Activated CD4-positive, alpha-beta memory T cell treated with anti-CD3 and anti-CD28 coated beads, Interleukin-2, amount 10 ng/mL, durations not matched to agents 7 days and 5 days (primary cell): ENCODE results near the gene HIP1R. TPM values are rescaled to one million over a fixed set of nuclear protein-coding genes. Genes with fewer than 3 reads are reported as not detected.

ENCODE experiments used
- CTCF ChIA-PET: fragments of 350-600 bp; sonication (Branson Sonifier 250); formaldehyde crosslinking; loops from one replicate; lab custom pipeline; 2021; ENCODE audit warnings: antibody characterized with exemption, inconsistent platforms; lab: Charles Lee
- POLR2A ChIA-PET: fragments of 350-600 bp; sonication (Branson Sonifier 250); formaldehyde crosslinking; loops from one replicate; lab custom pipeline; 2021; ENCODE audit warnings: antibody characterized with exemption; lab: Charles Lee
- DNase-seq: peaks from one replicate; pipeline ENCODE4 v3.0.0-alpha.2; 2020
- H3K27ac Mint-ChIP-seq: one replicate; pipeline ENCODE4 v1.8.0; 2021; ENCODE audit warnings: mild to moderate bottlenecking, mixed read lengths
- H3K27me3 Mint-ChIP-seq: one replicate; pipeline ENCODE4 v1.8.0; 2021; ENCODE audit warnings: mixed read lengths
- H3K36me3 Mint-ChIP-seq: one replicate; pipeline ENCODE4 v1.8.0; 2021; ENCODE audit warnings: low read depth, mixed read lengths
- H3K4me1 Mint-ChIP-seq: one replicate; pipeline ENCODE4 v1.8.0; 2021; ENCODE audit warnings: mixed read lengths
- H3K4me3 Mint-ChIP-seq: one replicate; pipeline ENCODE4 v1.8.0; 2021; ENCODE audit warnings: mild to moderate bottlenecking, mixed read lengths
- H3K9me3 Mint-ChIP-seq: one replicate; pipeline ENCODE4 v1.8.0; 2021; ENCODE audit warnings: mixed read lengths
- total RNA-seq, 2 experiments: library from RNA; stranded (reverse); gene quantifications; one replicate each; pipeline ENCODE4 v1.2.3, GENCODE V29; 2021

Gene HIP1R
- total RNA-seq, 2 experiments from 2014 or later: 23.4 to 24.7 TPM

GRCh38 chr12:122846622-122847515 is 11.6 kb downstream of the HIP1R start:
- ChIA-PET CTCF (interaction anchor here (1.3 kb wide), 1 partner anchor 53 kb away, joined by 4 read pairs; no protein-coding TSS in a partner anchor), POLR2A (interaction anchor here (0.8 to 1.5 kb wide), 2 partner anchors 11 to 15 kb away, joined by 3 to 5 read pairs; no protein-coding TSS in a partner anchor)
- H3K9me3 Mint-ChIP-seq: no peaks in the 10 kb centered on the region
- H3K27ac Mint-ChIP-seq: no peak overlapping the region
- no peak for DNase-seq
- H3K4me1 Mint-ChIP-seq: no peaks in the 10 kb centered on the region
- H3K36me3 Mint-ChIP-seq: no peaks in the 10 kb centered on the region
- H3K4me3 Mint-ChIP-seq: no peak overlapping the region
- H3K27me3 Mint-ChIP-seq: no peaks in the 10 kb centered on the region

GRCh38 chr12:122847516-122847836 is 12.2 kb downstream of the HIP1R start:
- POLR2A ChIA-PET: interaction anchor here (0.8 to 1.5 kb wide), 2 partner anchors 11 to 15 kb away, joined by 3 to 5 read pairs; no protein-coding TSS in a partner anchor

GRCh38 chr12:122847921-122848421 is 12.7 kb downstream of the HIP1R start:
- POLR2A ChIA-PET: interaction anchor here (0.8 to 1.5 kb wide), 2 partner anchors 12 to 14 kb away, joined by 3 to 5 read pairs; no protein-coding TSS in a partner anchor
- Mint-ChIP-seq H3K4me1 (no peaks in the 10 kb centered on the region), H3K36me3 (no peaks in the 10 kb centered on the region), H3K27me3 (no peaks in the 10 kb centered on the region), H3K9me3 (no peaks in the 10 kb centered on the region), H3K27ac (no peak overlapping the region), H3K4me3 (no peak overlapping the region)
- CTCF ChIA-PET: no interaction called here
- no peak for DNase-seq

More at GRCh38 chr12:122847516-122847836, 12.2 kb downstream of the HIP1R start:
- H3K4me1 Mint-ChIP-seq: no peaks in the 10 kb centered on the region
- H3K4me3 Mint-ChIP-seq: no peak overlapping the region
- no peaks in the 10 kb centered on the region for H3K9me3 Mint-ChIP-seq
- DNase-seq: no peak
- no peak overlapping the region for H3K27ac Mint-ChIP-seq
- H3K36me3 Mint-ChIP-seq: no peaks in the 10 kb centered on the region
- H3K27me3 Mint-ChIP-seq: no peaks in the 10 kb centered on the region
- CTCF ChIA-PET: no interaction called here

- H3K4me1 Mint-ChIP-seq: no peaks in the 10 kb centered on the region
- ChIA-PET CTCF (no interaction called here), POLR2A (interaction anchor here (1.5 kb wide), 1 partner anchor 12 kb away, joined by 5 read pairs; no protein-coding TSS in a partner anchor)
- DNase-seq: no peak
- no peaks in the 10 kb centered on the region for H3K27me3 Mint-ChIP-seq
- no peaks in the 10 kb centered on the region for H3K9me3 Mint-ChIP-seq
- no peak overlapping the region for H3K4me3 Mint-ChIP-seq
- H3K27ac Mint-ChIP-seq: no peak overlapping the region
- no peaks in the 10 kb centered on the region for H3K36me3 Mint-ChIP-seq
Measured at GRCh38 chr12:122848471-122849351, 13.5 kb downstream of the HIP1R start.

- Mint-ChIP-seq H3K36me3 (no peaks in the 10 kb centered on the region), H3K27ac (no peak overlapping the region)
Measured at GRCh38 chr12:122849352-122850047, 14.2 kb downstream of the HIP1R start.

GRCh38 chr12:122850048-122850445 is 14.8 kb downstream of the HIP1R start:
- CTCF ChIA-PET: interaction anchor here (0.7 to 1.0 kb wide), 2 partner anchors 56 to 101 kb away, joined by 3 read pairs; no protein-coding TSS in a partner anchor
- Mint-ChIP-seq H3K4me1 (no peaks in the 10 kb centered on the region), H3K4me3 (no peak overlapping the region), H3K9me3 (no peaks in the 10 kb centered on the region), H3K36me3 (no peaks in the 10 kb centered on the region), H3K27ac (no peak overlapping the region), H3K27me3 (no peaks in the 10 kb centered on the region)
- POLR2A ChIA-PET: interaction anchor here (1.0 kb wide), 1 partner anchor 14 kb away, joined by 3 read pairs; no protein-coding TSS in a partner anchor
- no peak for DNase-seq

More at GRCh38 chr12:122849352-122850047, 14.2 kb downstream of the HIP1R start:
- no peak for DNase-seq
- H3K27me3 Mint-ChIP-seq: no peaks in the 10 kb centered on the region
- no peaks in the 10 kb centered on the region for H3K4me1 Mint-ChIP-seq
- no peaks in the 10 kb centered on the region for H3K9me3 Mint-ChIP-seq
- H3K4me3 Mint-ChIP-seq: no peak overlapping the region
- POLR2A ChIA-PET: interaction anchor here (1.0 kb wide), 1 partner anchor 13 kb away, joined by 3 read pairs; no protein-coding TSS in a partner anchor
- CTCF ChIA-PET: interaction anchor here (0.7 to 1.0 kb wide), 2 partner anchors 56 to 102 kb away, joined by 3 read pairs; no protein-coding TSS in a partner anchor

GRCh38 chr12:122850695-122851350 is 15.6 kb downstream of the HIP1R start:
- CTCF ChIA-PET: no interaction called here
- POLR2A ChIA-PET: no interaction called here
- no peak for DNase-seq

GRCh38 chr12:122851820-122852219 is 16.6 kb downstream of the HIP1R start:
- Mint-ChIP-seq H3K9me3 (no peaks in the 10 kb centered on the region), H3K27me3 (no peaks in the 10 kb centered on the region)

More at GRCh38 chr12:122850695-122851350, 15.6 kb downstream of the HIP1R start:
- no peaks in the 10 kb centered on the region for H3K27me3 Mint-ChIP-seq
- H3K4me1 Mint-ChIP-seq: no peaks in the 10 kb centered on the region
- no peak overlapping the region for H3K4me3 Mint-ChIP-seq
- no peak overlapping the region for H3K27ac Mint-ChIP-seq
- no peaks in the 10 kb centered on the region for H3K36me3 Mint-ChIP-seq
- no peaks in the 10 kb centered on the region for H3K9me3 Mint-ChIP-seq

GRCh38 chr12:122852336-122853275 is 17.3 kb downstream of the HIP1R start:
- Mint-ChIP-seq H3K27me3 (no peaks in the 10 kb centered on the region), H3K36me3 (no peaks in the 10 kb centered on the region), H3K27ac (no peak overlapping the region), H3K4me1 (no peaks in the 10 kb centered on the region), H3K4me3 (no peak overlapping the region), H3K9me3 (no peaks in the 10 kb centered on the region)
- no peak for DNase-seq
- ChIA-PET CTCF (no interaction called here), POLR2A (no interaction called here)

More at GRCh38 chr12:122851820-122852219, 16.6 kb downstream of the HIP1R start:
- H3K36me3 Mint-ChIP-seq: no peaks in the 10 kb centered on the region
- POLR2A ChIA-PET: no interaction called here
- no peak overlapping the region for H3K27ac Mint-ChIP-seq
- DNase-seq: no peak
- no peak overlapping the region for H3K4me3 Mint-ChIP-seq
- CTCF ChIA-PET: no interaction called here
- H3K4me1 Mint-ChIP-seq: no peaks in the 10 kb centered on the region

GRCh38 chr12:122853582-122854245 is 18.5 kb downstream of the HIP1R start:
- CTCF ChIA-PET: no interaction called here
- DNase-seq: no peak
- H3K27ac Mint-ChIP-seq: no peak overlapping the region

More at GRCh38 chr12:122853582-122854245, 18.5 kb downstream of the HIP1R start:
- POLR2A ChIA-PET: no interaction called here
- no peaks in the 10 kb centered on the region for H3K27me3 Mint-ChIP-seq
- H3K4me3 Mint-ChIP-seq: no peak overlapping the region
- H3K9me3 Mint-ChIP-seq: no peaks in the 10 kb centered on the region
- no peaks in the 10 kb centered on the region for H3K36me3 Mint-ChIP-seq
- H3K4me1 Mint-ChIP-seq: no peaks in the 10 kb centered on the region
